HepG2 (cell line): ENCODE data around the gene C10orf143. TPM values are rescaled to one million over a fixed set of nuclear protein-coding genes. Genes with fewer than 3 reads are reported as not detected.
"Not testable (repeated sequence)": the region's sequence is repeated elsewhere in the genome, so short reads cannot be mapped to it uniquely, and the experiment has no call there.

Source experiments
- ATAC-seq: fragments of 200-7000 bp; cut with Tn5 transposase; 3 replicates; pipeline ENCODE4 v1.9.1; 2020; ENCODE audit warnings: mild to moderate bottlenecking, moderate library complexity
- BruUV-seq: library from RNA; stranded (reverse); fragments of 400-500 nt; replicated peaks from 2 replicates; lab custom pipeline; 2021; lab: Mats Ljungman, UMichigan
- CTCF ChIA-PET: fragments of 300-600 bp; formaldehyde crosslinking; extraction: SDS; loops from one replicate; lab custom pipeline; 2021; ENCODE audit warnings: low total read pairs, inconsistent platforms, low intra/inter-chr PET ratio; lab: Yijun Ruan, JAX
- POLR2A ChIA-PET: fragments of 350-600 bp; sonication (Branson Sonifier 250); formaldehyde crosslinking; loops from one replicate; lab custom pipeline; 2020; ENCODE audit warnings: antibody characterized with exemption, inconsistent platforms; lab: Yijun Ruan, JAX
- DNase-seq: peaks from one replicate; pipeline ENCODE4 v3.0.0-alpha.2; 2015; ENCODE audit warnings: low spot score
- FAIRE-seq: peaks from 3 replicates; lab custom pipeline; 2011; peaks lifted over from hg19 to GRCh38; lab: Jason Lieb, UNC
- H2AFZ ChIP-seq: one replicate; pipeline ENCODE4 v1.6.1; 2011; ENCODE audit warnings: low read length, inconsistent platforms
- H3K27ac ChIP-seq: fragments of 300-600 bp; 3 replicates; pipeline ENCODE4 v1.8.0; 2011; ENCODE audit warnings: mixed run types, mild to moderate bottlenecking, mixed read lengths, low read length, inconsistent platforms; ENCODE audit not compliant: insufficient read depth; ENCODE audit errors: extremely low read length
- H3K27me3 ChIP-seq, 2 experiments: fragments of 200-600 bp in 1 of 2; 2 replicates in 1 of 2; 3 replicates in 1 of 2; pipeline versions ENCODE4 v1.6.0 to v1.8.0; 2011; ENCODE audit warnings: low read length in 2 of 2, mild to moderate bottlenecking in 2 of 2, moderate library complexity in 2 of 2, inconsistent platforms in 1 of 2; ENCODE audit not compliant: insufficient read depth in 2 of 2, control insufficient read depth in 1 of 2
- H3K36me3 ChIP-seq, 2 experiments: fragments of 200-600 bp in 1 of 2; replicated peaks in 1 of 2; 2 replicates in 1 of 2; 3 replicates in 1 of 2; pipeline versions ENCODE4 v1.5.1 to v1.8.0; 2011; ENCODE audit warnings: low read length in 2 of 2, inconsistent platforms in 1 of 2; ENCODE audit not compliant: insufficient read depth in 2 of 2, control insufficient read depth in 1 of 2
- H3K4me1 ChIP-seq: 2 replicates; pipeline ENCODE4 v1.5.1; 2012; ENCODE audit warnings: low read length, inconsistent platforms; ENCODE audit not compliant: insufficient read depth
- H3K4me2 ChIP-seq: 2 replicates; pipeline ENCODE4 v1.6.0; 2011; ENCODE audit warnings: low read depth, low read length, inconsistent platforms
- H3K4me3 ChIP-seq, 3 experiments: fragments of 200-600 bp in 1 of 3; sonication (generic), shearing (Covaris generic) in 1 of 3; replicated peaks in 1 of 3; 2 replicates each; pipeline ENCODE4 v1.5.1; 2011 to 2016; ENCODE audit warnings: low read length in 3 of 3, inconsistent platforms in 2 of 3, low read depth in 2 of 3, mild to moderate bottlenecking in 2 of 3, control low read depth in 1 of 3, mixed read lengths in 1 of 3; ENCODE audit not compliant: insufficient read depth in 1 of 3
- H3K79me2 ChIP-seq: one replicate; pipeline ENCODE4 v1.6.1; 2011; ENCODE audit warnings: low read length, inconsistent platforms; ENCODE audit not compliant: insufficient read depth
- H3K9ac ChIP-seq: 2 replicates; pipeline ENCODE4 v1.6.0; 2011; ENCODE audit warnings: mild to moderate bottlenecking, low read depth, low read length, inconsistent platforms; ENCODE audit not compliant: insufficient read depth
- H3K9me3 ChIP-seq: 2 replicates; pipeline ENCODE4 v1.5.1; 2012; ENCODE audit warnings: mild to moderate bottlenecking, low read length
- H4K20me1 ChIP-seq: 2 replicates; pipeline ENCODE4 v1.6.0; 2011; ENCODE audit warnings: inconsistent platforms, mild to moderate bottlenecking, low read length, moderate library complexity; ENCODE audit not compliant: insufficient read depth
- AHR ChIP-seq: IDR thresholded peaks from 2 replicates; pipeline ENCODE4 v1.6.1; 2018; ENCODE audit warnings: missing genetic modification reagents, missing compliant biosample characterization
- ATM ChIP-seq: fragments of 450-650 bp; IDR thresholded peaks from 2 replicates; pipeline ENCODE4 v1.7.1; 2017; ENCODE audit warnings: mild to moderate bottlenecking, borderline replicate concordance
- KMT2B ChIP-seq: IDR thresholded peaks from 2 replicates; pipeline ENCODE4 v1.6.1; 2016; ENCODE audit warnings: missing genetic modification reagents, missing compliant biosample characterization
- MATR3 ChIP-seq: sonication (generic); formaldehyde crosslinking; IDR thresholded peaks from 2 replicates; pipeline ENCODE4 v1.4.0; 2020; ENCODE audit warnings: missing genetic modification reagents
- MED1 ChIP-seq: sonication (generic); formaldehyde crosslinking; IDR thresholded peaks from 2 replicates; pipeline ENCODE4 v1.4.0; 2020; ENCODE audit warnings: missing genetic modification reagents
- PHF21A ChIP-seq: sonication (generic); formaldehyde crosslinking; IDR thresholded peaks from 2 replicates; pipeline ENCODE4 v1.5.0; 2020; ENCODE audit warnings: mild to moderate bottlenecking, missing genetic modification reagents
- RBAK ChIP-seq: sonication (generic); formaldehyde crosslinking; IDR thresholded peaks from 2 replicates; pipeline ENCODE4 v1.5.1; 2020; ENCODE audit warnings: mild to moderate bottlenecking, missing genetic modification reagents
- REL ChIP-seq: sonication (generic); formaldehyde crosslinking; conservative IDR thresholded peaks from 2 replicates; pipeline ENCODE4 v1.8.0; 2022; ENCODE audit warnings: mild to moderate bottlenecking, missing genetic modification reagents, moderate library complexity
- SP4 ChIP-seq: sonication (generic); formaldehyde crosslinking; IDR thresholded peaks from 2 replicates; pipeline ENCODE4 v1.8.1; 2023; ENCODE audit warnings: mild to moderate bottlenecking, missing genetic modification reagents
- SYNCRIP ChIP-seq: fragments of 200-400 bp; formaldehyde crosslinking; IDR thresholded peaks from 2 replicates; pipeline ENCODE4 v1.6.1; 2018; ENCODE audit warnings: mild to moderate bottlenecking, low read depth, low read length; ENCODE audit not compliant: insufficient read depth
- ZNF10 ChIP-seq: sonication (generic); formaldehyde crosslinking; IDR thresholded peaks from 2 replicates; pipeline ENCODE4 v1.4.0; 2020; ENCODE audit warnings: mild to moderate bottlenecking, low read depth, missing genetic modification reagents, borderline replicate concordance
- ZNF619 ChIP-seq: sonication (generic); formaldehyde crosslinking; IDR thresholded peaks from 2 replicates; pipeline ENCODE4 v1.4.0; 2020; ENCODE audit warnings: mild to moderate bottlenecking, missing genetic modification reagents
- WGBS: methylation state at CpG from one replicate; pipeline ENCODE4 v1.1.6; 2017; ENCODE audit warnings: low lambda C conversion rate; 5-methylcytosine and 5-hydroxymethylcytosine counted together
- in situ Hi-C: cut with HindIII; loops from 2 replicates; pipeline ENCODE4 v1.10.0; 2017; ENCODE audit warnings: low pct_unique_long_range_greater_than_20kb; ENCODE audit not compliant: extremely low pct_ligation_motif_present
- intact Hi-C: fragments of 100-400 bp; cut with micrococcal nuclease; formaldehyde crosslinking; loops from one replicate; pipeline ENCODE4 v1.10.0; 2022; ENCODE audit not compliant: unreplicated experiment
- polyA plus RNA-seq, 8 experiments: library from polyadenylated mRNA; depleted of rRNA in 3 of 8; stranded (reverse) in 7 of 8; unstranded in 1 of 8; fragments of >200 nt; fragmentation: Illumina TruSeq in 4 of 8; extraction: Trizol in 4 of 8; gene quantifications; 2 replicates each; pipeline versions ENCODE4 v1.2.1 to v1.2.3, GENCODE V29; 2011 to 2016; ENCODE audit warnings: low read depth in 4 of 8, missing spikeins in 1 of 8, mixed read lengths in 1 of 8; ENCODE audit not compliant: insufficient read depth in 1 of 8
- total RNA-seq, 5 experiments: library from RNA; depleted of rRNA; stranded (reverse); fragments of >200 nt; fragmentation: Illumina TruSeq; extraction: Trizol; gene quantifications; 2 replicates each; pipeline ENCODE4 v1.2.3, GENCODE V29; 2016; ENCODE audit warnings: low read depth in 1 of 5
- TF ChIP-seq, protein P1 (sequence below): sonication (generic); formaldehyde crosslinking; IDR thresholded peaks from 2 replicates; pipeline ENCODE4 v1.4.0; 2020; ENCODE audit warnings: missing genetic modification reagents, borderline replicate concordance
- TF ChIP-seq, protein P2 (sequence below): sonication (generic); formaldehyde crosslinking; IDR thresholded peaks from 2 replicates; pipeline ENCODE4 v1.5.1; 2020; ENCODE audit warnings: missing genetic modification reagents, mild to moderate bottlenecking, borderline replicate concordance

The C10orf143 gene
- total and polyA plus RNA-seq, 2 of the 13 experiments (the other 11 are each of a cell fraction or from before 2014, with no cell fraction given), result 0.21 to 0.91 TPM

GRCh38 chr10:130108146-130108545 is 2.5 kb downstream of the C10orf143 start:
- H2AFZ ChIP-seq, ATAC-seq, H3K4me2 ChIP-seq, H3K27ac ChIP-seq, DNase-seq, H3K9me3 ChIP-seq, BruUV-seq, intact Hi-C loops, H4K20me1 ChIP-seq, FAIRE-seq, H3K9ac ChIP-seq, CTCF ChIA-PET, H3K27me3 ChIP-seq, in situ Hi-C loops, H3K36me3 ChIP-seq, H3K4me3 ChIP-seq: not testable (repeated sequence)
- Histone ChIP-seq H3K4me1 (peaks cover 23% of the 10 kb centered on the region), H3K79me2 (peaks cover 10% of the 10 kb centered on the region)
- POLR2A ChIA-PET, result interaction anchor here (4.0 kb wide), 1 partner anchor 29 kb away, joined by 221 read pairs; the partner anchor contains the start of gene GLRX3
- 92% methylated on average over 8 of the region's 8 CpGs for WGBS

DNA sequence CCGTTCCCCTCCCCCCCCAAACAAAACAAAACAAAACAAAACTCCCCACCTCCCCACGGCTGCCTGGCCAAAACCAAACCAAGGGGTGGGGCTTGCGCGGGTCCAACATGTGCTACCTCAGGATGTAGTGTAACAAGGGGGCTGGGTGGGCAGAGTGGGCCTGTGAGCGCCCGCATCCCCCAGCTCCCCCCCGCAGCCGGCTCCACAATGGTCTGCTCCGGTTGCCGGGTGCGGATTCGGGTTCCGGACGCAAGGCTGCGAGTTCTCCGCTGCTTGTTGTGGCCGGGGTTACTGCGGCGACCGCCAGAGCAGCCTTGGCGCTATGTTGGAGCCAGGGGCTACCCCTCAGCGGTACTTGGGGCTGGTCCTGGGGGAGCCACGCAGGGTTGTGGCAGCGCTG is 4.9 kb downstream of the C10orf143 start:
- POLR2A ChIA-PET, result no interaction called here
- H3K36me3 ChIP-seq, result no peaks in the 10 kb centered on the region
- FAIRE-seq (no peak), ATAC-seq (no peak), DNase-seq (no peak)
- H3K9me3 ChIP-seq, result no peaks in the 10 kb centered on the region
- in situ Hi-C loops (no loop called here), intact Hi-C loops (no loop called here)
- peaks cover 10% of the 10 kb centered on the region for H3K79me2 ChIP-seq
- no peak overlapping the region for H3K27ac ChIP-seq
- no peak overlapping the region for H3K4me2 ChIP-seq
- CTCF ChIA-PET, result no interaction called here
- H4K20me1 ChIP-seq, result peaks cover 5% of the 10 kb centered on the region; the same call in 1 of the 2 replicates
- no TSS peak for BruUV-seq
- H3K9ac ChIP-seq, result no peak overlapping the region
- H2AFZ ChIP-seq, result no peak overlapping the region
- peaks cover 14% of the 10 kb centered on the region for H3K4me1 ChIP-seq
- H3K27me3 ChIP-seq, result peaks cover 0 to 4% of the 10 kb centered on the region in 2 experiments; a peak in 1 of 5 replicates
- H3K4me3 ChIP-seq, result no peak overlapping the region
- WGBS, result 99% methylated on average over 17 of the region's 24 CpGs
- TF ChIP-seq ZNF10 (CRISPR knock-in tag) (no peak), MED1 (CRISPR knock-in tag) (no peak), REL (no peak), SYNCRIP (no peak), ZNF619 (CRISPR knock-in tag) (no peak), KMT2B (CRISPR knock-in tag) (no peak), RBAK (CRISPR knock-in tag) (no peak), PHF21A (CRISPR knock-in tag) (no peak), MATR3 (CRISPR knock-in tag) (no peak), AHR (CRISPR knock-in tag) (no peak), ATM (no peak), SP4 (no peak)
- TF ChIP-seq, protein P1, sequence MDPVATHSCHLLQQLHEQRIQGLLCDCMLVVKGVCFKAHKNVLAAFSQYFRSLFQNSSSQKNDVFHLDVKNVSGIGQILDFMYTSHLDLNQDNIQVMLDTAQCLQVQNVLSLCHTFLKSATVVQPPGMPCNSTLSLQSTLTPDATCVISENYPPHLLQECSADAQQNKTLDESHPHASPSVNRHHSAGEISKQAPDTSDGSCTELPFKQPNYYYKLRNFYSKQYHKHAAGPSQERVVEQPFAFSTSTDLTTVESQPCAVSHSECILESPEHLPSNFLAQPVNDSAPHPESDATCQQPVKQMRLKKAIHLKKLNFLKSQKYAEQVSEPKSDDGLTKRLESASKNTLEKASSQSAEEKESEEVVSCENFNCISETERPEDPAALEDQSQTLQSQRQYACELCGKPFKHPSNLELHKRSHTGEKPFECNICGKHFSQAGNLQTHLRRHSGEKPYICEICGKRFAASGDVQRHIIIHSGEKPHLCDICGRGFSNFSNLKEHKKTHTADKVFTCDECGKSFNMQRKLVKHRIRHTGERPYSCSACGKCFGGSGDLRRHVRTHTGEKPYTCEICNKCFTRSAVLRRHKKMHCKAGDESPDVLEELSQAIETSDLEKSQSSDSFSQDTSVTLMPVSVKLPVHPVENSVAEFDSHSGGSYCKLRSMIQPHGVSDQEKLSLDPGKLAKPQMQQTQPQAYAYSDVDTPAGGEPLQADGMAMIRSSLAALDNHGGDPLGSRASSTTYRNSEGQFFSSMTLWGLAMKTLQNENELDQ (CRISPR knock-in tag), result no peak
- TF ChIP-seq, protein P2, sequence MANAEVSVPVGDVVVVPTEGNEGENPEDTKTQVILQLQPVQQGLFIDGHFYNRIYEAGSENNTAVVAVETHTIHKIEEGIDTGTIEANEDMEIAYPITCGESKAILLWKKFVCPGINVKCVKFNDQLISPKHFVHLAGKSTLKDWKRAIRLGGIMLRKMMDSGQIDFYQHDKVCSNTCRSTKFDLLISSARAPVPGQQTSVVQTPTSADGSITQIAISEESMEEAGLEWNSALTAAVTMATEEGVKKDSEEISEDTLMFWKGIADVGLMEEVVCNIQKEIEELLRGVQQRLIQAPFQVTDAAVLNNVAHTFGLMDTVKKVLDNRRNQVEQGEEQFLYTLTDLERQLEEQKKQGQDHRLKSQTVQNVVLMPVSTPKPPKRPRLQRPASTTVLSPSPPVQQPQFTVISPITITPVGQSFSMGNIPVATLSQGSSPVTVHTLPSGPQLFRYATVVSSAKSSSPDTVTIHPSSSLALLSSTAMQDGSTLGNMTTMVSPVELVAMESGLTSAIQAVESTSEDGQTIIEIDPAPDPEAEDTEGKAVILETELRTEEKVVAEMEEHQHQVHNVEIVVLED (CRISPR knock-in tag), result no peak
